ENCODE measurements around the gene TRAPPC10.

TRAPPC10 gene

DNA sequence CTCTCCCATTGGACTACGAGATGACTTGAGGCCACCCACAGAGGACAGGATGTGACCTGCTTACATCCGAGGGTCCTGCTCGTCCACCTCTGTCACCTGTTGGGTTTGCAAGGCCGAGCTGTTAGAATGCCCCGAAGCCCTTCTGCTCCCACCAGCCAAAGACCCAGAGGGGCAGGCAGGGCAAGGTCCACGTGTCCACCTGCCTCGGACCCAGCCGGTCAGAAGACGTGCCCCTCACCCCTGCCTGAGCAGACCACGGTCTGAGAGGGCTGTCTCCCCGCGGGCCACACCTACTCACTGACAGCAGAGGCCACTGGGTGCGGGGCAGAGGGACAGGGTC, 30.3 kb upstream of the TRAPPC10 start:
- no peak for DNase-seq (ENCODE audit: low read depth in 2 of 2)

- DNase-seq (ENCODE audit: low read depth in 2 of 2), result no peak
Measured at GRCh38 chr21:43982489-43983078, 29.5 kb upstream of the TRAPPC10 start.

DNA sequence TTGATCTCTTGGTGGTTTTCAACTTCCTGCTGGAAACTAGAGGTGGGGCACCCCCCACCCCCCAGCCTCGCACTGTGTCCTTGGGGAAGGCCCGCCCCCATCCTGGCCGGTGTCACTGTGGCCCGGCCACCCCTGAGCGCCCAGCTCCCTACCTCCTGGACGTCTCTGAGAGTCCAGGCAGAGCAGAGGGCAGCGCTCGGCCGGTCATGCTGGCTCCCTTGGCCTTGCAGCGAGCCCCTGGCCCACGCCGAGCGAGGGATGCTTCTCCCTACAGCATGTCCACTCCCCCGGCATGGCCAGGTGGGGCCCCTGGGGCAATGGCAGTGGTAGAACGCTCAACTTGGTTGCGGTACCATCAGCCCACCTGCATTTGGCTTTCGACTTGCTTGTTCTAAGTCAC, 28.7 kb upstream of the TRAPPC10 start:
- no peak for DNase-seq (ENCODE audit: low read depth in 2 of 2)

DNA sequence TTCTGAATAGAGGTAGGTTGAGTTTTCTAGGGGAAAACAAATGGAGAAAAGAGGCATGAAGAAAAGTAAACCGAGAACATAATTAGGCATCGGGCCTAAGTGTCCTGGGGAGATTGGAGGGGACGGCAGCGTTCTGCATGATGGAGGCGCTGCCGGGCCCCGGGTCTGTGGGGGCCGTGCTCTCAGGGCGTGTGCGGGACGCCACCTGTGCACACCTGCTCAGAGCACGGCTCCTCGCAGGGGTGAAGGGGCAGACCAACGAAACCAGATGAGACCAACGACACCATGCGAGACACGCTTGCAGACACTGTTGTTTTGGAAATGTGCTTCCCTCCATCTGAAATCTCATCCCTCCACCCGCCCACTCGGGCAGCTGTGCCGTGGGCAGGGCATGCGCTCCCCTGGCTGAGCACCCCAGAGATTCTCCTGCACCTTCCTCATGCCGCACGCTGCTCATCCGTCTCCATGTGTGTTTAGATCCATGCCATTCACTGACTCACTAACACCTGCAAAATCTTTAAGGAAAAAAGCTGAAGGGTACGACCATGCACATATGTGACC, 28.2 kb upstream of the TRAPPC10 start:
- no peak for DNase-seq (ENCODE audit: low read depth in 2 of 2)

GRCh38 chr21:43984905-43985689, 27.0 kb upstream of the TRAPPC10 start:
- DNase-seq (ENCODE audit: low read depth in 2 of 2), result no peak

DNA sequence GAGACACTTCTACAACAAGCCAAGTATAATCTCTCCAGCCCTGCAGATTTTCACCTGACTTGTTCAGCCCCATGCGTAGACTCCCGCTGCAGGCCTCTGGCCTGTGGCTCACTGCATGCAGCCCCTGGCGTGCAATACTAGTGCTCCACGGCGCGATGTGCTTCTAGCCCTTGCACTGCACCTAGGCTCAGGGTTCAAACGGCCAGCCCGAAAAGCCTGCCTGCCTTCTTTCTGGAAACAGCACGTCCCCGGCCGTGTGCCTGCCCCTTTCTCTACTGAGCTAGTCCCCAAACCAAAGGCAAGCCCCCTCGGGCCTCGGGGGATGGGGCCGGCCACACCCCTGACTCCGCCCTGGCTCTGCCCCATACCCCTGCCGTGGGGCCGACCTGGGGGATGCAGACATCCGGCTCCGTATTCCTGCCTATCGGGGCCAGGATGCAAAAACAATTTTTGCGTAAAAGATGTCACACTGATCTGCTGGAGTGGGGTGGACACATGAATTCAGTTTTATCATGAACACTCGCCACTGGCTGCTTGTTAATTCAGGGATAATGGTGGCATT, 26.3 kb upstream of the TRAPPC10 start:
- no peak for DNase-seq (ENCODE audit: low read depth in 2 of 2)

- no peak for DNase-seq (ENCODE audit: low read depth in 2 of 2)
Measured at GRCh38 chr21:43986544-43987451, 25.3 kb upstream of the TRAPPC10 start.

DNA sequence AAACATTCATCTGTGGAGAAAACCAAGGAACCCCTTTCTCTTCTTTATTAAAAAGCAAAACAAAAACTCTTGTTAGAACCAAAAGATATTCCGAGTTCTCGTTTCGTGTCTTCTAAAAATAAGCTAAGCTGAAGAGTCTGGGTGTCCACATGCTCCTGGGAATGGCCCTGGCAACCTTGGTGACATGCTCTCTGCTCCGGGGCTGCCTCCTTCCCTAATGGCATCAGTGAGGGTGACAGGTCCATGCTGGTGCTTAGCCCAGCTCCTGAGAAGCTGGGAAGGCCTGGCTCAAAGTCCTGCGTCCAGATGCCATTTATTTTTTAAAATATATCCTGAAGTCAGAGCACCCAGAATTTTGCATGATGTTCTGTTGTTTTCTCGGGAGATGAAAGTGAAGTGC, 24.6 kb upstream of the TRAPPC10 start:
- DNase-seq (ENCODE audit: low read depth in 2 of 2), result no peak

- no peak for DNase-seq (ENCODE audit: low read depth in 2 of 2)
Measured at GRCh38 chr21:43988016-43988415, 24.1 kb upstream of the TRAPPC10 start.

- no peak for DNase-seq (ENCODE audit: low read depth in 2 of 2)
Measured at GRCh38 chr21:43988506-43989230, 23.4 kb upstream of the TRAPPC10 start.

- DNase-seq (ENCODE audit: low read depth in 2 of 2), result no peak
Measured at GRCh38 chr21:43989401-43989800, 22.7 kb upstream of the TRAPPC10 start.

- no peak for DNase-seq (ENCODE audit: low read depth in 2 of 2)
Measured at GRCh38 chr21:43991447-43991991, 20.6 kb upstream of the TRAPPC10 start.

- no peak for DNase-seq (ENCODE audit: low read depth in 2 of 2)
Measured at GRCh38 chr21:43992121-43992520, 20.0 kb upstream of the TRAPPC10 start.

- no peak for DNase-seq (ENCODE audit: low read depth in 2 of 2)
Measured at GRCh38 chr21:43993420-43993934, 18.6 kb upstream of the TRAPPC10 start.

- no peak for DNase-seq (ENCODE audit: low read depth in 2 of 2)
Measured at GRCh38 chr21:43994085-43994484, 18.0 kb upstream of the TRAPPC10 start.

- DNase-seq (ENCODE audit: low read depth in 2 of 2), result no peak
Measured at GRCh38 chr21:43994646-43995045, 17.5 kb upstream of the TRAPPC10 start.

DNA sequence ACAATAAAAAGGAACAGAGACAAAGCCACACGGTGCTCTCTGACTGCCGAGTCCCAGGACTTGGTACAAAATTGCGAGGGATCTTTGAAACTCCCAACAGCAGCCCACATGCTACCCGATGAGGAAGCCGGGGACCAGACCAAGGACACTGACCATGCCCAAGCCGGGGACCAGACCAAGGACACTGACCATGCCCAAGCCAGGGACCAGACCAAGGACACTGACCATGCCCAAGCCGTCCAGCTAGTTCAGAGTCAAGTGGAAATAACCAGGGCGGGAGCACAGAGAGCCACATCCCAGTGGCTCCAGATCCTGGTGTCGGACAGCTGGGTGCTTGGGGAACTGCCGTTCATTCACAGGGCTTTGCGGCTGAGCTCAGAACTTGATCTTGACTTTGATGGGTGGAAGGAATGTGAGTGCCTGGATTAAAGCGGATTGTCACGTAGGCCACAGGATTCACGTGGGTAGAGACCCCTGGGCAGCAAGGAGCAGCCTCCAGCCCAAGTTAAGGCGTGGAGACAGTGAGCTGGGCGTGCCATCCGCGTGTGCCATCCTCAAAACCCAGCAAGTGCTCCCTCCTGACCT, 16.5 kb upstream of the TRAPPC10 start:
- no peak for DNase-seq (ENCODE audit: low read depth in 2 of 2)

GRCh38 chr21:43997766-43998742, 14.1 kb upstream of the TRAPPC10 start:
- no peak for DNase-seq (ENCODE audit: low read depth in 2 of 2)

DNA sequence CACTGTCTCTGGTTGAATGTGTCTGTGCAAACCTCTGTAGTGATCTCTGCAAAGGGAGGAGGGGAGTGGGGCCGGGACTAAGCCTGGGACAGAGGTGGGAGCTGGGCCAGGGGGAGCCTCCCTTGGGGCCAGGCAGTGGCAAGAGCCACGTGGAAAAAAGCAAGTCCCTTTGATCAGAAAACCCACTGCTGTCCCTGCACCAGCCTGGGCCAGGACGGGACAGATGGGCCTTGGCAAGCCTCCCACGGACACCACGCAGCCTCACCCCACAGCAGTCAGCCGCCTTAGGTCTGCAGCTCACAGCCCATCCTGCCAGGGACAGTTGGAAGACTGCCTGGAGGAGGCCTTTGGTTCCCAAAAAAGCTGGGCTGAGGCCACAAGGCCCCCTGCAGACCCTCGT, 11.7 kb upstream of the TRAPPC10 start:
- no peak for DNase-seq (ENCODE audit: low read depth in 2 of 2)
